ENCODE measurements around the gene EIF2AK3. TPM values are rescaled to one million over a fixed set of nuclear protein-coding genes. Genes with fewer than 3 reads are reported as not detected.

The EIF2AK3 gene
- total and polyA plus RNA-seq, 10 of the 15 experiments (the other 5 are each of a cell fraction or from before 2014, with no cell fraction given), result 5.0 to 44.7 (median 22.4) TPM

DNA sequence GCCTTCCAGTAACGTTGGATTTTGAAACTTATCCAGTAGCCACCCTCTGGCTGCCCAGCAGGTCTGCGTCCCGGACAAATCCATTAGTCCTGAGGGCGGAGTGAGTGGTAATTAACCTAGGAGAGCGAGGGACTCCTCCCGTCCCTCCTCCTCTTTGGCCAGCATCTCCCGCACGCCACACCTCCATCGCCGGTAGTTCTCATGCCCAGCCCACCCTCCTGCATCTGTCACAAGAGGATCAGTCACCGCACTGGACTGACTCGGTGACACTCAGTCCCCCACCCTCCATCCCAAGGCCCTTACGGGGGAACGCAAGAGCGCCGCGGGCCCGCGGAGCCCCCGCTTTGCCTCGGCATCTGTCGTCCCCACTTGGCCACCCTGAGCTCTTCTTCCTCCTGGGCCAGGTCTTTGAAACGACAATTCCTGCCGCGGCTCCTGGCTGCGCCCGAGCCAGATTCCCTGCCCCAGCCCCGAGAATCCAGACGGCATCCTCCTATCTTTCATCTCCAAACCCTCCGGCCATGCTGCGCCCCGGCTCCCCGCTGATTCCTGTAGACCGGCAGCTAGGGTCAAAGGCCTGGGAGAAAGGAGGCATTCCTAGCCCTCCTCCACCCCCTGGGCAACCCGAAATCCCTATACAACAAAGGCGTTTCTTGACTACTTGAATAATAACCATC is 77.5 kb downstream of the EIF2AK3 start:
- Histone ChIP-seq H3K4me1 (ENCODE audit: control insufficient read depth, insufficient read depth, low read length) (no peaks in the 10 kb centered on the region), H4K20me1 (ENCODE audit: control insufficient read depth, insufficient read depth) (no peaks in the 10 kb centered on the region), H3K9ac (ENCODE audit: control insufficient read depth, insufficient read depth, low read length) (no peak overlapping the region), H3K9me3 (replicated peaks; ENCODE audit: control insufficient read depth, insufficient read depth, low read length) (no peaks in the 10 kb centered on the region), H3K4me3 (no peak overlapping the region), H3K79me2 (ENCODE audit: control insufficient read depth, insufficient read depth, low read length) (no peaks in the 10 kb centered on the region), H2AFZ (ENCODE audit: control insufficient read depth, low read depth, low read length) (no peak overlapping the region), H3K27ac (ENCODE audit: control insufficient read depth, insufficient read depth) (no peak overlapping the region), H3K27me3 (replicated peaks in 1 of 2; ENCODE audit: control insufficient read depth in 2 of 2, insufficient read depth in 2 of 2, low read length in 1 of 2) (no peaks in the 10 kb centered on the region; a peak in 1 of 4 replicates), H3K4me2 (ENCODE audit: control insufficient read depth, insufficient read depth) (no peak overlapping the region), H3K36me3 (ENCODE audit: control insufficient read depth in 2 of 2, insufficient read depth in 2 of 2, low read length in 1 of 2) (no peaks in the 10 kb centered on the region)
- 46% methylated on average over 36 of the region's 36 CpGs for WGBS (ENCODE audit: insufficient coverage, insufficient replicate concordance, low lambda C conversion rate, missing lambda C conversion rate)
- BruUV-seq (replicated peaks), result no TSS peak
- ChIA-PET RAD21 (ENCODE audit: unreplicated experiment) (no interaction called here), CTCF (no interaction called here), POLR2A (no interaction called here), SMC1A (ENCODE audit: uncharacterized antibody, unreplicated experiment) (no interaction called here)
- FAIRE-seq, result no peak
- in situ Hi-C loops (cut with MboI), result no loop called here
- TF ChIP-seq ATF7 (IDR thresholded peaks at IDR 0.05; ENCODE audit: low read depth) (no peak), SRF (IDR thresholded peaks at IDR 0.05; ENCODE audit: low read depth in 2 of 2, low read length in 2 of 2) (no peak), NR2C2 (IDR thresholded peaks at IDR 0.05; ENCODE audit: borderline replicate concordance, control insufficient read depth, insufficient read length, low read depth) (no peak), TCF3 (IDR thresholded peaks at IDR 0.05; ENCODE audit: borderline replicate concordance, insufficient read depth, low read depth, low read length) (no peak), KAT2A (conservative IDR thresholded peaks at IDR 0.05; ENCODE audit: control insufficient read depth, low read depth, low read length) (no peak), SMAD1 (IDR thresholded peaks at IDR 0.05; ENCODE audit: low read depth, partially characterized antibody) (no peak), NBN (IDR thresholded peaks at IDR 0.05) (no peak), HDAC6 (IDR thresholded peaks at IDR 0.05; ENCODE audit: unreplicated experiment) (no peak), ZZZ3 (IDR thresholded peaks at IDR 0.05; ENCODE audit: control insufficient read depth, insufficient read length, low read depth) (no peak), BCL11A (IDR thresholded peaks at IDR 0.05; ENCODE audit: low read depth, low read length) (no peak), ZNF384 (IDR thresholded peaks at IDR 0.05; ENCODE audit: borderline replicate concordance, low read depth, low read length) (no peak)
- TF ChIP-seq, protein P1, sequence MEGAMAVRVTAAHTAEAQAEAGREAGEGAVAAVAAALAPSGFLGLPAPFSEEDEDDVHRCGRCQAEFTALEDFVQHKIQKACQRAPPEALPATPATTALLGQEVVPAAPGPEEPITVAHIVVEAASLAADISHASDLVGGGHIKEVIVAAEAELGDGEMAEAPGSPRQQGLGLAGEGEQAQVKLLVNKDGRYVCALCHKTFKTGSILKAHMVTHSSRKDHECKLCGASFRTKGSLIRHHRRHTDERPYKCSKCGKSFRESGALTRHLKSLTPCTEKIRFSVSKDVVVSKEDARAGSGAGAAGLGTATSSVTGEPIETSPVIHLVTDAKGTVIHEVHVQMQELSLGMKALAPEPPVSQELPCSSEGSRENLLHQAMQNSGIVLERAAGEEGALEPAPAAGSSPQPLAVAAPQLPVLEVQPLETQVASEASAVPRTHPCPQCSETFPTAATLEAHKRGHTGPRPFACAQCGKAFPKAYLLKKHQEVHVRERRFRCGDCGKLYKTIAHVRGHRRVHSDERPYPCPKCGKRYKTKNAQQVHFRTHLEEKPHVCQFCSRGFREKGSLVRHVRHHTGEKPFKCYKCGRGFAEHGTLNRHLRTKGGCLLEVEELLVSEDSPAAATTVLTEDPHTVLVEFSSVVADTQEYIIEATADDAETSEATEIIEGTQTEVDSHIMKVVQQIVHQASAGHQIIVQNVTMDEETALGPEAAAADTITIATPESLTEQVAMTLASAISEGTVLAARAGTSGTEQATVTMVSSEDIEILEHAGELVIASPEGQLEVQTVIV (IDR thresholded peaks at IDR 0.05; ENCODE audit: borderline replicate concordance, partially characterized antibody), result no peak
- TF ChIP-seq, protein P2, sequence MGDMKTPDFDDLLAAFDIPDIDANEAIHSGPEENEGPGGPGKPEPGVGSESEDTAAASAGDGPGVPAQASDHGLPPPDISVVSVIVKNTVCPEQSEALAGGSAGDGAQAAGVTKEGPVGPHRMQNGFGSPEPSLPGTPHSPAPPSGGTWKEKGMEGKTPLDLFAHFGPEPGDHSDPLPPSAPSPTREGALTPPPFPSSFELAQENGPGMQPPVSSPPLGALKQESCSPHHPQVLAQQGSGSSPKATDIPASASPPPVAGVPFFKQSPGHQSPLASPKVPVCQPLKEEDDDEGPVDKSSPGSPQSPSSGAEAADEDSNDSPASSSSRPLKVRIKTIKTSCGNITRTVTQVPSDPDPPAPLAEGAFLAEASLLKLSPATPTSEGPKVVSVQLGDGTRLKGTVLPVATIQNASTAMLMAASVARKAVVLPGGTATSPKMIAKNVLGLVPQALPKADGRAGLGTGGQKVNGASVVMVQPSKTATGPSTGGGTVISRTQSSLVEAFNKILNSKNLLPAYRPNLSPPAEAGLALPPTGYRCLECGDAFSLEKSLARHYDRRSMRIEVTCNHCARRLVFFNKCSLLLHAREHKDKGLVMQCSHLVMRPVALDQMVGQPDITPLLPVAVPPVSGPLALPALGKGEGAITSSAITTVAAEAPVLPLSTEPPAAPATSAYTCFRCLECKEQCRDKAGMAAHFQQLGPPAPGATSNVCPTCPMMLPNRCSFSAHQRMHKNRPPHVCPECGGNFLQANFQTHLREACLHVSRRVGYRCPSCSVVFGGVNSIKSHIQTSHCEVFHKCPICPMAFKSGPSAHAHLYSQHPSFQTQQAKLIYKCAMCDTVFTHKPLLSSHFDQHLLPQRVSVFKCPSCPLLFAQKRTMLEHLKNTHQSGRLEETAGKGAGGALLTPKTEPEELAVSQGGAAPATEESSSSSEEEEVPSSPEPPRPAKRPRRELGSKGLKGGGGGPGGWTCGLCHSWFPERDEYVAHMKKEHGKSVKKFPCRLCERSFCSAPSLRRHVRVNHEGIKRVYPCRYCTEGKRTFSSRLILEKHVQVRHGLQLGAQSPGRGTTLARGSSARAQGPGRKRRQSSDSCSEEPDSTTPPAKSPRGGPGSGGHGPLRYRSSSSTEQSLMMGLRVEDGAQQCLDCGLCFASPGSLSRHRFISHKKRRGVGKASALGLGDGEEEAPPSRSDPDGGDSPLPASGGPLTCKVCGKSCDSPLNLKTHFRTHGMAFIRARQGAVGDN (IDR thresholded peaks at IDR 0.05), result no peak
- TF ChIP-seq, protein P3, sequence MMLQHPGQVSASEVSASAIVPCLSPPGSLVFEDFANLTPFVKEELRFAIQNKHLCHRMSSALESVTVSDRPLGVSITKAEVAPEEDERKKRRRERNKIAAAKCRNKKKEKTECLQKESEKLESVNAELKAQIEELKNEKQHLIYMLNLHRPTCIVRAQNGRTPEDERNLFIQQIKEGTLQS (IDR thresholded peaks at IDR 0.05; ENCODE audit: borderline replicate concordance, extremely low read depth, low read depth, low read length), result no peak
- intact Hi-C loops (cut with micrococcal nuclease; ENCODE audit: unreplicated experiment), result no loop called here
- ATAC-seq, result no peak
- DNase-seq (ENCODE audit: low read depth, low spot score), result no peak
